Ascending aorta (tissue), 2 donors: ENCODE data around the gene LRRC75A. TPM values are rescaled to one million over a fixed set of nuclear protein-coding genes. Genes with fewer than 3 reads are reported as not detected.
A peak's percentile ranks its signal among the peaks of the same experiment; 100 is the strongest.

Experiments
- DNase-seq, 2 donors: peaks; one replicate each; pipeline ENCODE4 v3.0.0-alpha.2; 2019; ENCODE audit warnings: low spot score in 2 of 2
- H3K27ac ChIP-seq, 2 donors: fragments of 200-600 bp; sonication (generic); one replicate each; pipeline ENCODE4 v1.5.1; 2016 to 2017; ENCODE audit warnings: mild to moderate bottlenecking in 1 of 2
- H3K27me3 ChIP-seq: fragments of 200-600 bp; sonication (generic); one replicate; pipeline ENCODE4 v1.5.1; 2017
- H3K36me3 ChIP-seq, 2 donors: fragments of 200-600 bp; sonication (generic); one replicate each; pipeline ENCODE4 v1.5.1; 2016
- H3K4me1 ChIP-seq, 2 donors: fragments of 200-600 bp; sonication (generic); one replicate each; pipeline ENCODE4 v1.5.1; 2016 to 2017; ENCODE audit warnings: mild to moderate bottlenecking in 1 of 2
- H3K4me3 ChIP-seq, 2 donors: fragments of 200-600 bp; sonication (generic); one replicate each; pipeline ENCODE4 v1.5.1; 2016 to 2017; ENCODE audit warnings: mild to moderate bottlenecking in 1 of 2
- H3K9me3 ChIP-seq, 2 donors: fragments of 200-600 bp; sonication (generic); one replicate each; pipeline ENCODE4 v1.5.1; 2016
- CTCF ChIP-seq, 3 experiments: fragments of 200-600 bp in 2 of 3; fragments of 450-650 bp in 1 of 3; sonication (generic) in 2 of 3; IDR thresholded peaks; one replicate each; pipeline ENCODE4 v1.5.1; 2016 to 2019; ENCODE audit warnings: antibody characterized with exemption in 3 of 3, mild to moderate bottlenecking in 1 of 3, moderate library complexity in 1 of 3
- intact Hi-C: fragments of 100-400 bp; cut with DNase I; formaldehyde crosslinking; loops from one replicate; pipeline ENCODE4 v1.15.1; 2023
- total RNA-seq: library from RNA; depleted of rRNA; stranded (reverse); fragments of >200 nt; gene quantifications from one replicate; pipeline ENCODE4 v1.1.0, GENCODE V29; 2016

The LRRC75A gene
- total RNA-seq, 1 donor from 2014 or later, result 1.2 TPM

- H3K27ac ChIP-seq, result no peak overlapping the region
- H3K36me3 ChIP-seq, result no peaks in the 10 kb centered on the region
- TF ChIP-seq CTCF (IDR thresholded peaks at IDR 0.05), result no peak
- no peak for DNase-seq
- no peaks in the 10 kb centered on the region for H3K27me3 ChIP-seq
- no peaks in the 10 kb centered on the region for H3K9me3 ChIP-seq
- no peak overlapping the region for H3K4me3 ChIP-seq
- intact Hi-C loops, result no loop called here
- peaks cover 7 to 40% of the 10 kb centered on the region in 2 donors for H3K4me1 ChIP-seq
These were observed 11.0 kb downstream of the LRRC75A start for GRCh38 chr17:16480995-16481394.

- TF ChIP-seq CTCF (IDR thresholded peaks at IDR 0.05), result no peak
- Histone ChIP-seq H3K27ac (peak overlapping the region; percentile 79 to 89), H3K9me3 (no peaks in the 10 kb centered on the region), H3K4me3 (no peak overlapping the region), H3K36me3 (no peaks in the 10 kb centered on the region), H3K27me3 (no peaks in the 10 kb centered on the region), H3K4me1 (peaks cover 7 to 25% of the 10 kb centered on the region in 2 donors)
- no peak for DNase-seq
- intact Hi-C loops, result no loop called here
These were observed 12.7 kb downstream of the LRRC75A start for GRCh38 chr17:16479264-16479663.

DNA sequence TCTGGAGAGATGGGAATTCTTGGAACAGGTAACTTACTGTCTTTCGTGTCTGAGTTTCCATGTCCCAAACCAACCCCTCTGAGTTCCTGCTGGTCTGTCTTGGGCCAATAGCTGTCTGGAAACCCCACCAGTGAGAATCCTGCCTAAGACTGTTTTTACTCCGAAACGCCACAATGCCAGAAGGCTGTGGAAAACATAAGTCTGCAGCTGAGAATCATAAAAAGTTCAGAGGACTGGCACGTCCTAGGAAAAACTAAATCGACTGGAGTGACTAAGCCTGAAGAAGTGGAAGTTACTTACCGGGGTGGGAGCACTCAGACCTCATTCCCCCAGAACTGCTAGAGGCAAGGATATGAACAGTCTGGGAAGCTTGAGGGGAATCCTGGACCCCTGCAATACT lies 13.3 kb downstream of the LRRC75A start:
- no peaks in the 10 kb centered on the region for H3K27me3 ChIP-seq
- peak overlapping the region; percentile 79 to 89 for H3K27ac ChIP-seq
- H3K4me1 ChIP-seq, result peaks cover 7 to 21% of the 10 kb centered on the region in 2 donors
- H3K4me3 ChIP-seq, result no peak overlapping the region
- no peak for TF ChIP-seq CTCF (IDR thresholded peaks at IDR 0.05)
- H3K9me3 ChIP-seq, result no peaks in the 10 kb centered on the region
- no peak for DNase-seq
- no peaks in the 10 kb centered on the region for H3K36me3 ChIP-seq
- intact Hi-C loops, result loop anchor here (1.0 kb wide), 1 partner anchor 9 kb away; no protein-coding TSS in a partner anchor

DNA sequence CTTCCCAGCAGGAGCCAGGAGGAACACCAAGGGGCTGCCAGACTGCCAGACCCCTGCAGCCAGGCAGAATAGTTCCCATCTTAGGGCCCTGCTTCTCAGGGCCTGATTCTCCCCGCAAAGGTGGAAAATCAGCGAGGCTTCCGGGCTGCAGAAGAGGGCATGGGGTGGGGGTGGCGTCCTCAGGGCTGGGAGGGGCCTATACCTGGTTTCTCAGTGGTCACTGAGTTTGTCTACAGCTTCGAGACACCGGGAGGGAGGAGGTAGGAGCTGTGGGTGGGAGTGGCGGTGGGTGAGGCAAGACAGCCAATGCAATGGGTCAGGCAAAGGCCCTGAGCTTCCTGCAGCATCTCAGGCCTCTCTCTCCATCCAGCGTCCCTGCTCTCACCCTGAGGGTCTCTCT lies 14.3 kb downstream of the LRRC75A start:
- peak overlapping the region; percentile 79 to 89 for H3K27ac ChIP-seq
- DNase-seq, result no peak
- intact Hi-C loops, result loop anchor here (1.0 kb wide), 2 partner anchors 10 to 15 kb away; partner anchors contain the start of gene LRRC75A
- peaks cover 7 to 21% of the 10 kb centered on the region in 2 donors for H3K4me1 ChIP-seq
- no peak overlapping the region for H3K4me3 ChIP-seq
- TF ChIP-seq CTCF (IDR thresholded peaks at IDR 0.05), result no peak
- no peaks in the 10 kb centered on the region for H3K36me3 ChIP-seq
- no peaks in the 10 kb centered on the region for H3K27me3 ChIP-seq
- H3K9me3 ChIP-seq, result no peaks in the 10 kb centered on the region

DNA sequence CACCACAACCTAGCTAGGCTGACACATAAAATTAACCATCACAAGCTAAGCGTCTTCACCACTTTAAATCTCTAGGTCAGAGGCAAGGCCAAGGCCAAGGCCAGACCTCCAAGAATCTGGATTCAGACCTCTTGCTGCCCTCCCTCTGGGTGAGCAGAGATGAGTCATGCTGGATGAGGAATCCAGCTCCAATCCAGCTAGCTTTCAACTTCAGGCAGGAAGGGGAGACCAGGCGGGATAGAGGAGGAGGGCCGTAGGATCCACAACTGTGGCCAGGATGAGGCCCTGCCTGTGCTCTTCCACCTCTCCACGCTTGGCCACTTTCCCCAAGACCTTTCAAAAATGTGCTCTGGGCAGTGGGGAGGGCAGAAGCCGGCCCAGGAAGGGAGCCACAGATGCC lies 14.7 kb downstream of the LRRC75A start:
- no peak overlapping the region for H3K4me3 ChIP-seq
- no peak for TF ChIP-seq CTCF (IDR thresholded peaks at IDR 0.05)
- peak in 1 of 2 donors; percentile 86 for DNase-seq
- no peaks in the 10 kb centered on the region for H3K36me3 ChIP-seq
- H3K9me3 ChIP-seq, result no peaks in the 10 kb centered on the region
- intact Hi-C loops, result loop anchor here (1.0 kb wide), 1 partner anchor 15 kb away; the partner anchor contains the start of gene LRRC75A
- no peaks in the 10 kb centered on the region for H3K27me3 ChIP-seq
- peaks cover 7 to 21% of the 10 kb centered on the region in 2 donors for H3K4me1 ChIP-seq
- H3K27ac ChIP-seq, result peak overlapping the region; percentile 79 to 89
